Measurements from ENCODE around the gene TMED9.

DNA sequence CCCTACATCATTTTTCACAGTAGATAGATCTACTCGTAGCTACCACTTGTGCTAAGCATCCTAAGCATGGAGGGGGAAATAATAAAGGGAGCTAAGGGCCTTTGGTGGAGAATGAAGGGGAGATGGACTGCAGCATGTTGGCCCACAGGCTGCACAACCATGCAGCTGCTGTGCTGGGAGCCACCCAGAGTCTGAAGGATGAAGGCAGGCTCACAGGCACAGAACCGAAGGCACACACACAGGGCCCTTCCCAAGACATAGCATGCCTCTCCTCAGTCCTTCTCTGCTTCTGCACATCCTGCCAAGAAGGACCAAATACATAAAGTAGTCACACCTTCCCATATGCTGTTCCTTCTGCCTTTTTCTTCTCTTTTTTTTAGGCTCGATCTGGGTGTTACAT is 44.3 kb upstream of the TMED9 start:
- TF ChIP-seq GATA2 (IDR thresholded peaks at IDR 0.05; ENCODE audit: low read depth, low read length) (no peak), GATA3 (IDR thresholded peaks at IDR 0.05; ENCODE audit: low read depth, low read length) (no peak)
